ENCODE data around the gene TEX11. TPM values are rescaled to one million over a fixed set of nuclear protein-coding genes. Genes with fewer than 3 reads are reported as not detected.

The TEX11 gene
- total RNA-seq, 4 donors from 2014 or later: not detected

DNA sequence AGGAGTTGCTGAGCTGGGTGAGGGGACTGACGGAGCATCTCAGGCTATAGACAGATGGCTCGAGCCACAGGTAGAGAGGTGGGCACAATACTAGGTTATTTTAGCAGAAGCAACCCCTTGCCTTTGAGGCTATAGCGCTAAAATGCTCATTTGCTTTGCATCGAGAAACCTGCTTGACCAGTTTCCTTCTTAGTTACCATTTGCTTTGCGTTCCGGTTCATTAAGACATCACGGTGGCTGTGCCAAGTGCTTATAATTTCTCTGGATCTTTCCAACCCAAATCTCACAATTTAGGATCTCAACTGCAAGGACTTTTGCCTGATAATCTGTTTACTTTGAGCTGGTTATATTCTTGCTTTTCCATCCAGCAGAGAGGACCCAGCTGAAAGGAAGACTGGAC is 423.0 kb downstream of the TEX11 start:
- TF ChIP-seq EP300 (IDR thresholded peaks at IDR 0.05): no peak
- no peak for TF ChIP-seq POLR2A (IDR thresholded peaks at IDR 0.05)
- TF ChIP-seq, protein P1, sequence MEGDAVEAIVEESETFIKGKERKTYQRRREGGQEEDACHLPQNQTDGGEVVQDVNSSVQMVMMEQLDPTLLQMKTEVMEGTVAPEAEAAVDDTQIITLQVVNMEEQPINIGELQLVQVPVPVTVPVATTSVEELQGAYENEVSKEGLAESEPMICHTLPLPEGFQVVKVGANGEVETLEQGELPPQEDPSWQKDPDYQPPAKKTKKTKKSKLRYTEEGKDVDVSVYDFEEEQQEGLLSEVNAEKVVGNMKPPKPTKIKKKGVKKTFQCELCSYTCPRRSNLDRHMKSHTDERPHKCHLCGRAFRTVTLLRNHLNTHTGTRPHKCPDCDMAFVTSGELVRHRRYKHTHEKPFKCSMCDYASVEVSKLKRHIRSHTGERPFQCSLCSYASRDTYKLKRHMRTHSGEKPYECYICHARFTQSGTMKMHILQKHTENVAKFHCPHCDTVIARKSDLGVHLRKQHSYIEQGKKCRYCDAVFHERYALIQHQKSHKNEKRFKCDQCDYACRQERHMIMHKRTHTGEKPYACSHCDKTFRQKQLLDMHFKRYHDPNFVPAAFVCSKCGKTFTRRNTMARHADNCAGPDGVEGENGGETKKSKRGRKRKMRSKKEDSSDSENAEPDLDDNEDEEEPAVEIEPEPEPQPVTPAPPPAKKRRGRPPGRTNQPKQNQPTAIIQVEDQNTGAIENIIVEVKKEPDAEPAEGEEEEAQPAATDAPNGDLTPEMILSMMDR (IDR thresholded peaks at IDR 0.05): no peak
- Histone ChIP-seq H3K27ac (no peak overlapping the region), H3K4me3 (no peak overlapping the region), H3K36me3 (peaks cover 0 to 6% (median 0%) of the 10 kb centered on the region in 3 donors), H3K27me3 (no peaks in the 10 kb centered on the region), H3K4me1 (peaks cover 0 to 7% (median 0%) of the 10 kb centered on the region in 4 donors), H3K9me3 (no peaks in the 10 kb centered on the region)
- no peak for DNase-seq (ENCODE audit: low spot score in 2 of 2)
- 81 to 83% methylated on average over 7 of the region's 7 CpGs for WGBS, 2 donors

DNA sequence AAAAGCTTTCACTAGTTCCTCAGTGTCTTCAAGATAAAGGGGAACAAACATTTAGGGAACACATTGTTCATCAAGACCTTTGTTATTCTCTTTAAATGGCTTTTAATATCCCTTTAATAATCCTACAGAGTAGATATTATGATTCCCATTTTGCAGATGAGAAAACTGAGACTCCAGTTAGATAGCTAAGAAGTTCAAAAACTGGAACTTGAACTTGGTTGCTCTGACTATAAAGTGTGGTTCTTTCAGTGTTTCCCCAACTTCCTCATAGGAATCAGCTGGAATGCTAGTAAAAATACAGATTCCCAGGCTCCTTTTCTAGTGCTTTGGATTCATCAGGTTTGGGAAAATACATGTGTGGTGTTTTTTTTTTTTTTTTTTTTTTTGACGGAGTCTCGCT is 426.2 kb downstream of the TEX11 start:
- Histone ChIP-seq H3K4me1 (peaks cover 0 to 33% (median 1%) of the 10 kb centered on the region in 4 donors), H3K4me3 (no peak overlapping the region), H3K27me3 (peaks cover 0 to 17% of the 10 kb centered on the region in 2 donors), H3K27ac (no peak overlapping the region), H3K36me3 (peaks cover 0 to 6% (median 0%) of the 10 kb centered on the region in 3 donors), H3K9me3 (no peaks in the 10 kb centered on the region)
- TF ChIP-seq POLR2A (IDR thresholded peaks at IDR 0.05) (no peak), EP300 (IDR thresholded peaks at IDR 0.05) (no peak)
- TF ChIP-seq, protein P1 (IDR thresholded peaks at IDR 0.05): no peak
- 95 to 100% methylated on average over 1 to 2 of the region's 2 CpGs for WGBS, 2 donors
- DNase-seq (ENCODE audit: low spot score in 2 of 2): no peak

DNA sequence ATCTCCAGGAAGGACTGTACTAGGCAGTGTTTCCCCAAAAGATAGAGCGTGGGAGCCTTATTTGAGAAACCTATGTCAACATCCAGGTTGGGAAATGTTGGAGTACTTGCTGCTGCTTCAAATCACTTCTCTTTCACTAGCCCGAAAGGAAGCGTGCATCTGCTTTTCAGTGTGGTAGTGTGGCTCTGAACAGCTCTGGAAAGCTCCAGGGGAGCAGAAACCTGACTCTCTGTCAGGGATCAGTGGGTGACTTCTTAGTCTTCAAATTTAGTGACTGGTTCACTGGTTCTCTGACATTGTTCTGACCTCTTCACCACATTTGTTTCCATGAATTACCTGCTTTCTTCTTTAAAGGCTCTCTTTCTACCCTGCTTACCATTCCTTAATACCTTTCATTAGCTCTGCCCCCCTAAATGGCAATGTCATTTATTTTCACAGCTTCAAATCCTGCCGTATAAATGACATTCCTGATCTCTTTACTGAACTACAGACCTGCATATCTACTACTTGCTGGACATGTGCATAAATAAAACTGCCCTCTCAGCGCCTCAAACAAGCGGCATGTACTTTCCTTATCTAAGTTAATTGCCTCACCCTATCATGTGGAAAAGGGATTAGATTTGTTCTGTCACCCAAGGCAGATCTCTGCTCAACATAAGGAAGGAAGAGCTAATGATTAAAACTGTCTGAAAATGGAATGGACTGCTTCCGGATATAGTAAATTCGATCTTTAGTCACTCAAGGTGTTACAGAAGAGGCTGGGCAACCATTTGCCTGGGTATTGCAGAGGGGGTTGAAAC is 426.8 kb downstream of the TEX11 start:
- Histone ChIP-seq H3K27me3 (peaks cover 0 to 17% of the 10 kb centered on the region in 2 donors), H3K36me3 (peaks cover 0 to 6% (median 0%) of the 10 kb centered on the region in 3 donors), H3K4me3 (no peak overlapping the region), H3K9me3 (no peaks in the 10 kb centered on the region), H3K4me1 (peaks cover 0 to 35% (median 1%) of the 10 kb centered on the region in 4 donors), H3K27ac (peak overlapping the region in 1 of 4 donors; percentile 12)
- 81 to 90% methylated on average over 8 of the region's 8 CpGs for WGBS, 2 donors
- DNase-seq (ENCODE audit: low spot score in 2 of 2): no peak
- TF ChIP-seq POLR2A (IDR thresholded peaks at IDR 0.05) (no peak), EP300 (IDR thresholded peaks at IDR 0.05) (no peak)
- TF ChIP-seq, protein P1 (IDR thresholded peaks at IDR 0.05): no peak

DNA sequence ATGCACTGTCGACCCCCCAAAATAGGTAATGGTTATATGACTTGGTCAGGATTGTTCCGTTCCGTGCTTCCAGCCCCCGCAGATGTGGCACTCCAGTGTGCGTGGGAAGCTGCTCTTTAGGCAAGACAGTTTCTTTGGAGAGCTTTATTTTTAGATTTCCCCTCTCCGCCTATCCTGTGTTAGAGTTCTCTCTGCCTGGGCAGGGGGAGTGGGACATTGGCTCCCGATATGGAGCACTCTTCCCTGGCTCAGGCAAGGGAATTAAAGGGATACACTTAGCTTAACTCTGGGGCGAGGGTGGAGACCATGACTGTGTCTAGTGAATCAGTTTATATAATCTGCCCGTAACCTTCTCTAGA is 427.9 kb downstream of the TEX11 start:
- Histone ChIP-seq H3K27me3 (peaks cover 0 to 17% of the 10 kb centered on the region in 2 donors), H3K4me1 (peaks cover 0 to 35% (median 1%) of the 10 kb centered on the region in 4 donors), H3K27ac (peak overlapping the region in 1 of 4 donors; percentile 26), H3K36me3 (no peaks in the 10 kb centered on the region), H3K9me3 (no peaks in the 10 kb centered on the region), H3K4me3 (no peak overlapping the region)
- WGBS, 2 donors: 42 to 56% methylated on average over 9 of the region's 9 CpGs
- TF ChIP-seq, protein P1 (IDR thresholded peaks at IDR 0.05): no peak
- TF ChIP-seq EP300 (IDR thresholded peaks at IDR 0.05) (no peak), POLR2A (IDR thresholded peaks at IDR 0.05) (no peak)
- no peak for DNase-seq (ENCODE audit: low spot score in 2 of 2)

DNA sequence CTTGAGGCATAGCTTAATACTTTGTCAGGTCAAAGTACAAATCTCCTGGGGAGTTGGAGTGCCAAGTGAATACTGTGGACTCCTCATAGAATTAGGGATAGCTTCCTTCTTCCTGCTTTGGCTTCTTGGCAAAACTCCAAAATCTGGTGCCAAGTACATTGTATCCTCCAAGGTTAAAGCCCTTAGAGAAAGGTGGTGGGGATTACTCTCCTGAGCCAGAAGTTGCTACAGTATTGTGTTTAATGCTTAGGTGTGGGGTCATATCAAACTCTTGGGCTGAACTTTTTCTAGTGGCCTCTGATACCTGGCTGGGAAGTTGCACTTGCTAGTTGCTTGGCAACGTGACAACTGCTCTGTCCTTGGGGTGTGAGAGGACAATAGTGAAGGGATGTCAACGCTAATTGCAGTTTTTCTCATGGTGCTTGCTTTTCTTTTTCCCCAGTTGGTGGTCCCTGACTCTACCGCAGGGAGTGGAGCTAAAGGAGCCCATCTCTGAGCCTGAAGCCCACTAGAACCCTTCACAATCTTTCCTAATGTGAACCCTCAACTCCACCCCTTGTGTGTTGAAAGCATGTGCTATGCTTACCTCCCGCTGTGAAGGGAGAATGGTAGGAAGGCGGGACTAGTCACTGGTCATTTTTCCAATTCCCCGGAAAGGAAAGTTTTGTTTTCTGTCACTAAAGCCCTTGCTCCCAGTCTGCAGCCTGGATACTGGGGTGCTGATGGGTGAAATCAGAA is 428.4 kb downstream of the TEX11 start:
- Histone ChIP-seq H3K4me1 (peaks cover 0 to 35% (median 1%) of the 10 kb centered on the region in 4 donors), H3K36me3 (no peaks in the 10 kb centered on the region), H3K27ac (peak overlapping the region in 2 of 4 donors; percentile 8 to 26), H3K4me3 (no peak overlapping the region), H3K9me3 (no peaks in the 10 kb centered on the region), H3K27me3 (peaks cover 0 to 17% of the 10 kb centered on the region in 2 donors)
- TF ChIP-seq POLR2A (IDR thresholded peaks at IDR 0.05) (no peak), EP300 (IDR thresholded peaks at IDR 0.05) (no peak)
- TF ChIP-seq, protein P1 (IDR thresholded peaks at IDR 0.05): no peak
- 35 to 55% methylated on average over 5 to 6 of the region's 6 CpGs for WGBS, 2 donors
- no peak for DNase-seq (ENCODE audit: low spot score in 2 of 2)
